Common myeloid progenitor, CD34-positive (primary cell): Measurements from ENCODE around the gene NR1D1.

ENCODE experiments used
- CTCF ChIA-PET: fragments of 350-600 bp; sonication (Branson Sonifier 250); formaldehyde crosslinking; loops from one replicate; lab custom pipeline; 2021; ENCODE audit warnings: antibody characterized with exemption; lab: Charles Lee
- POLR2A ChIA-PET: fragments of 350-600 bp; sonication (Branson Sonifier 250); formaldehyde crosslinking; loops from one replicate; lab custom pipeline; 2021; ENCODE audit warnings: antibody characterized with exemption; lab: Charles Lee
- DNase-seq, 3 donors: peaks; one replicate each; pipeline versions ENCODE4 v3.0.0 to v3.0.0-alpha.2; 2013
- H3K27ac ChIP-seq, 2 experiments: 1 replicate in 1 of 2; 2 replicates in 1 of 2; pipeline ENCODE4 v1.7.0; 2013; ENCODE audit warnings: inconsistent platforms in 2 of 2, low read length in 2 of 2, mild to moderate bottlenecking in 2 of 2, low read depth in 1 of 2, moderate library complexity in 1 of 2; ENCODE audit not compliant: severe bottlenecking in 2 of 2, insufficient read depth in 1 of 2, poor library complexity in 1 of 2
- H3K27me3 ChIP-seq, 5 experiments: replicated peaks in 2 of 5; 1 replicate in 3 of 5; 2 replicates in 2 of 5; pipeline versions ENCODE4 v1.6.1 to v1.7.0; 2013; ENCODE audit warnings: low read length in 4 of 5, mild to moderate bottlenecking in 2 of 5, moderate library complexity in 2 of 5, inconsistent platforms in 1 of 5; ENCODE audit not compliant: insufficient read depth in 5 of 5, control insufficient read depth in 4 of 5
- H3K36me3 ChIP-seq, 4 experiments: 1 replicate in 2 of 4; 2 replicates in 2 of 4; pipeline versions ENCODE4 v1.6.1 to v1.7.0; 2013; ENCODE audit warnings: low read length in 3 of 4, control low read depth in 1 of 4, mild to moderate bottlenecking in 1 of 4; ENCODE audit not compliant: control insufficient read depth in 4 of 4, insufficient read depth in 4 of 4
- H3K4me1 ChIP-seq, 4 experiments: 1 replicate in 3 of 4; 2 replicates in 1 of 4; pipeline versions ENCODE4 v1.6.1 to v1.7.1; 2013; ENCODE audit warnings: low read length in 3 of 4, mild to moderate bottlenecking in 3 of 4, control low read depth in 1 of 4, inconsistent platforms in 1 of 4, moderate library complexity in 1 of 4; ENCODE audit not compliant: control insufficient read depth in 4 of 4, insufficient read depth in 4 of 4; ENCODE audit errors: control extremely low read depth in 1 of 4
- H3K4me3 ChIP-seq, 7 experiments: 1 replicate in 4 of 7; 2 replicates in 3 of 7; pipeline versions ENCODE4 v1.5.1 to v1.7.0; 2013; ENCODE audit warnings: mild to moderate bottlenecking in 7 of 7, low read length in 6 of 7, moderate library complexity in 6 of 7, inconsistent platforms in 2 of 7, low read depth in 2 of 7, control low read depth in 1 of 7; ENCODE audit not compliant: insufficient read depth in 4 of 7, control insufficient read depth in 1 of 7; ENCODE audit errors: extremely low read depth in 1 of 7
- H3K9me3 ChIP-seq, 5 experiments: 1 replicate in 4 of 5; 2 replicates in 1 of 5; pipeline versions ENCODE4 v1.6.1 to v1.7.1; 2013; ENCODE audit warnings: low read length in 4 of 5, mild to moderate bottlenecking in 2 of 5, inconsistent platforms in 1 of 5, low read depth in 1 of 5, moderate library complexity in 1 of 5; ENCODE audit not compliant: control insufficient read depth in 4 of 5, insufficient read depth in 2 of 5; ENCODE audit errors: control extremely low read depth in 1 of 5
- WGBS: methylation state at CpG from one replicate; pipeline ENCODE4 v1.1.5; 2013; ENCODE audit not compliant: insufficient coverage; 5-methylcytosine and 5-hydroxymethylcytosine counted together

NR1D1 gene

DNA sequence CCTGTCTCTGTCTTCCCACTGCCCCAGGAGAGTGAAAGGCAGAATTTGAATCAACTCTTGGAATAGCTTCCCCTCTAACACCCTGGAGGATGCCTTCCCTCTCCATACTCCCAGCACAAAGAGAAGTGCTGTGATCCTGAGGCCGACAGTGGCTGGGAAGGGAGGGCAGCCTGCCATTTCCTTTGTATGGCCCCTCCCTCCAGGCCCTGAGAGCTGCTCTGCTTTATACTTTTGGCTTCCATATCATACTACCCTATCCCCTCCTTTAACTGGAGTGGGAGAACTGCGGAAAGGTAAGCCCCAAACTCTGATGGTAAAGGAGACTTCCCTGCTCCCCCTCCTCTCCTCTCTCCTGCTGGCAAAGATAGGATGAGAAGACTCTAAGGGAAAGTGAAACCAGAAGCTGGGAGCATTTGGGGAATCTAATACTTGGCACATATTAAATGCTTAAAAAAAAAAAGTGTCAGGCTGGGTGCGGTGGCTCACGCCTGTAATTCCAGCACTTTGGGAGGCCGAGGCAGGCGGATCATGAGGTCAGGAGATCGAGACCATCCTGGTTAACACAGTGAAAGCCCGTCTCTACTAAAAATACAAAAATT lies 42.1 kb downstream of the NR1D1 start:
- no peak overlapping the region for H3K4me3 ChIP-seq
- WGBS, result 77% methylated on average over 7 of the region's 8 CpGs
- no peak for DNase-seq
- H3K36me3 ChIP-seq, result no peaks in the 10 kb centered on the region
- ChIA-PET CTCF (interaction anchor here (1.1 to 7.4 kb wide), 7 partner anchors 8 to 43 kb away, joined by 3 to 50 read pairs (median 5); partner anchors contain the start of gene CSF3), POLR2A (interaction anchor here (0.5 kb wide), 1 partner anchor 19 kb away, joined by 3 read pairs; no protein-coding TSS in a partner anchor)
- H3K27ac ChIP-seq, result no peak overlapping the region
- peaks cover 0 to 5% (median 0%) of the 10 kb centered on the region in 5 experiments for H3K27me3 ChIP-seq
- H3K9me3 ChIP-seq, result no peaks in the 10 kb centered on the region
- H3K4me1 ChIP-seq, result peaks cover 0 to 19% (median 15%) of the 10 kb centered on the region in 4 experiments

DNA sequence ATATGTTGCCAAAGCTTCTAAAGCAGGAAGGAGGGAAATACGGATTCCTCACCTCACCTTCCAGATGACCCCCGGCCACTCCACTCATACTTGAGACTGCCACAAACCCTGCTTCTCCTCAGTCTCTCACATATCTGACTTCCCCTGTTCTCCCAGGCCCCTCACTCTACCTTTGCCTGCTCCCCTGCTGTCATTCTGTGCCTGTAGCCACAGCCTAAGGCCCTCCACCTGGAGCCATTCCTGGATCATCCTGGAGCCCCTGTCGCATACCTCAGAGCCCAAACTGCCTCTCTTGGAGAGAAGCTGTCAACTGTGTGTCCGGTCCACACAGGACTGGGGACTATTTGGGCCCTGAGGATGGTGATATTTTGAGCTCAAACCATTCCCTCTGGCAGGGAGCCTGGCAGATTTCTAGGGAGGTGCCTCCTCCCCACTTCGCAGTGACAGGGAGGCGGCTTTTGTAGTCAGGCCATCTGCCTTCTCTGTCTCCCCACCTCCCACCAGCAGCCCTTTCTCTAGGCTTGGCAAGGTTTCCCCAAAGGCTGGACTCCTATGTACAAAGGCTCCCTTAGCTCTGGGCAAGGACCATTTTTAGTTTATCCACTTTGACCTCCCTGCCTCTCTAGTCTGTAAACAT lies 43.9 kb downstream of the NR1D1 start:
- Histone ChIP-seq H3K4me1 (peaks cover 0 to 13% (median 9%) of the 10 kb centered on the region in 4 experiments), H3K36me3 (peaks cover 2 to 8% (median 7%) of the 10 kb centered on the region in 4 experiments), H3K27me3 (peaks cover 0 to 5% (median 0%) of the 10 kb centered on the region in 5 experiments), H3K4me3 (no peak overlapping the region), H3K27ac (no peak overlapping the region), H3K9me3 (no peaks in the 10 kb centered on the region)
- POLR2A ChIA-PET, result interaction anchor here (0.6 kb wide), 1 partner anchor 8 kb away, joined by 3 read pairs; no protein-coding TSS in a partner anchor
- 100% methylated on average over 2 of the region's 6 CpGs for WGBS
- CTCF ChIA-PET, result interaction anchor here (1.9 to 7.4 kb wide), 3 partner anchors 10 to 28 kb away, joined by 6 to 42 read pairs (median 15); no protein-coding TSS in a partner anchor
- no peak for DNase-seq
